ENCODE data around the gene GPAT2.
"Not testable (repeated sequence)": the region's sequence is repeated elsewhere in the genome, so short reads cannot be mapped to it uniquely, and the experiment has no call there.

- TF ChIP-seq CTCF (IDR thresholded peaks at IDR 0.05; ENCODE audit: low read depth, low read length); POLR2A (IDR thresholded peaks at IDR 0.05; ENCODE audit: extremely low read depth, insufficient read length); MAX (IDR thresholded peaks at IDR 0.05; ENCODE audit: low read depth, low read length); MYC (IDR thresholded peaks at IDR 0.05; ENCODE audit: low read depth, low read length): not testable (repeated sequence)
Measured at GRCh38 chr2:96012086-96012791, 22.5 kb downstream of the GPAT2 start.

Data from NB4 (cell line).